OCI-M2 (cell line): ENCODE data around the gene PTEN.
A peak's percentile ranks its signal among the peaks of the same experiment; 100 is the strongest.
"Not testable (repeated sequence)": the region's sequence is repeated elsewhere in the genome, so short reads cannot be mapped to it uniquely, and the experiment has no call there.

ENCODE experiments used
- DNase-seq: peaks from one replicate; lab custom pipeline; 2025; ENCODE audit not compliant: unreplicated experiment; lab: John Stamatoyannopoulos, UW

Gene PTEN

DNA sequence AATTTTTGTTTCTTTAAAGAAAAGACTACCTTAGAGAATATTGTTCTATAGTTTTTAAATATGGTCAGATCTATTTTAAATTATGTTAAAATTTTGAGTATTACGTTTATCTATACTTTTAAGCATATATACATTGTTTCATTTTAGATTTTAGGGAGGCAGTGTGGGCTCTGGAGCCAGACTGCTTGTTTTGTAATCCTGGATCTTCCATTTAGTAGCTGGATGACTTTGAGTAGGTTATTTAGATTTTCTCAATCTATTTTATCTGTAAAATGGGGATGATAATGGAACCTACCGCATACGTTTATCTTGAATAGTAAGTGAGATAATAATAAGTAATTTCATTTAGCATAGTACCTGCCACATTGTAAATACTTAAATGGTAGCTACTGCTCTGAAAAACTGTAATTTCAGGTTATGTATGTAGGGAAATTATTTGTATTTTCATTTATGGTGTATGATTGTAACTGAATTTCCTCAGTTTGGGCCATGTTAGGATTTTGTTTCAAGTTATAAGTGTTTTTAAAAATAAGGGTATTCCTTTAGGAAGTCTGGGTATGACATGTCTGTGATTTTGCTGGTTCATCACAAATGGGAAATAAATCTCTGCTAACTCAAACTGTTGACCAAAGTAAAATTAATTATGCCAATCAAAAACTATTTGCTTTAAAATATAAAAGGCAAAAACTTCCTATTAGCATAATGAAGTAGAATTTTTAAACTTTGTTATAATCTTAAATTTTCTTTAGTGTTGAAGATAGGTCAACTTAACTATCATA is 6.5 kb downstream of the PTEN start:
- DNase-seq, result no peak

DNA sequence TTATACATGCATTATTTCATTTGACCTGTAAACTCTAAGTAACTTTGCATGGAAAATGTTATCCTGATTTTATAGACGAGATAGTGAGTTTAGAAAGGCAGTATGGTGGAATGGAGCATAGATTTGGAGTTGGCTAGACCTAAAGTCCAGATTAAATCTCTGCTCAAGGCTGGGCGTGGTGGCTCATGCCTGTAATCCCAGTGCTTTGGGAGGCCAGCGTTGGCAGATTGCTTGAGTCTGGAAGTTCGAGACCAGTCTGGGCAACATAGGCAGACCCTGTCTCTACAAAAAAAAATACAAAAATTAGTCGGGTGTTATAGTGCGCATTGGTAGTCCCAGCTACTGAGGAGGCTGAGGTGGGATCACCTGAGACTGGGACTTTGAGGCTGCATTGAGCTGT is 9.4 kb downstream of the PTEN start:
- no peak for DNase-seq

DNA sequence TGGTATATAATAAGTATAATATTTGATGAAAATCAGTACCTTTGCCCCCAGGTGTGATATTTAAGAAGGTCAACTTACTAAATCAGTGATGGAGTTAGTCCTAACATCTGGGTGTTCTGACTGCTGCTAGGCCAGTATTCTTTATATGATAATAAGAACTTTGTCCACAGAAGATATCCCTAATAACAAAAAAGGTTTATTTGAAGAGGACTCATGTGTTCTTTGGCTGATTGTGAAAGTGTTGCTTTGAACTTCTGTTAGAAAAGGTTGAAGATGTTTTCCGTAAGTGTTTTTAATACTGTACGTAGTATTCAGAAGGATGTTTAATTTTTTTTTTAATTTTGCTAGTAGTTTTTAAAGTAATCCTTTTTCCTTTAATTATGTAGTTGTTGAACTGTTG is 10.2 kb downstream of the PTEN start:
- no peak for DNase-seq

DNA sequence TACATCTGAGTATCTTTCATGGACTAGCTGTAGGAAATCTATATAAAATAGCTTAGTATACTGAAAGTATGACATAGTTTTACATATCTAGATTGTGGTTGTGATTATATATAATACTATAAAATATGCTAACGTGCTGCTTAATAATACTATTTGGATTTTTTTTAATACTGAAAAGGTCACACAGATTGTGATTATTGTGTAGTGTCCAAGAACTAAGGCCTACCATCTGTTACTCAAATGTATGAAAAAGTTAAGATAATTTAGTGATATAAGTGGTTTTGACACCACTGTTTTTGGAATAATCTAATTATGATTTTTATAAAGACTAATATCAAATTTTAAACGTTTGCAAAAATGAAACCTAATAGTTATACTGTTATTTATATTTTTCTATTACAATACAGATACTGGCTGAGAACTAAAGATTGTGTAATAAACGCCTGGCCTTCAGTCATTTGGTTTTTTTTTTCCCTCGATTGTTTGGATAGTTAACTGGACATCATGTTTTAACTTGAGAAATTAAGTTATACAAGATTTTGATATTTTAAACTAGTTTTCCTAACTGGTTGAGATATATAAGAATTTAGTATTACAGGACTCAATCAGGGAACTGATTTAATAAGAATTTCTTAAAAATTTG is 12.6 kb downstream of the PTEN start:
- no peak for DNase-seq

DNA sequence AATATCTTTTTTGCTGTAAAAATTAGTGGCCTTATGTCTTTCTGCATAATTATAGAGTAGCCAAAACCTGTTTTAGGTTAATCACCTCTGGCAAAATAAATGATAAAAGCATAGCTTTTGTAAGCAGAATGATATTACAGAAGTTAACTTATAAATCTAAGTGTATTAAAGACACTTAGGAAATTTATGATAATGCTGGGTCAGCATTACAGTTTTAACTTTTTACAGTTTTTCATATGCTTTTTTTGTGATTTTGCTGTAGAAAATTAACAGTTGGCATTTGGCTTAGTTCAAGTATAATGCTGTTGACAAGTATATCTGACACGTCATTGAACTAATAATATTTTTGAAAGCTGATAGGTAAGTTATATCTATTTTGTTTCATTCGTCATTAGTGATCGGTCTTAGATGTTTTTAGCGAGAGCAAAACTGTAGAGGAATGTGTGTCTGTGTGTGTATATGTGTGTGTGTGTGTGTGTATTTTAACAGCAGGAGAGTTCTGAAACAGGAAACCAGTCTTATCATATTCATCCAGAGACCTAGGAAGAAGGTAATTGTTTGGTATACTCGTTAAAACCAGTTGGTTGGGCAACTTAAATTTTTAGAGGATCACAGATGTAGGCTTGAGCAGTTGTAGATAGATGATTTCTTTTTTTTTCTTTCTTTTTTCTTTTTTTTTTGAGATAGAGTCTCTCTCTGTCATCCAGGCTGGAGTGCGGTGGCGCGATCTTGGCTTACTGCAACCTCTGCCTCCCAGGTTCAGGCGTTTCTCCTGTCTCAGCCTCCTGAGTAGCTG is 15.4 kb downstream of the PTEN start:
- peak; percentile 48 for DNase-seq

DNA sequence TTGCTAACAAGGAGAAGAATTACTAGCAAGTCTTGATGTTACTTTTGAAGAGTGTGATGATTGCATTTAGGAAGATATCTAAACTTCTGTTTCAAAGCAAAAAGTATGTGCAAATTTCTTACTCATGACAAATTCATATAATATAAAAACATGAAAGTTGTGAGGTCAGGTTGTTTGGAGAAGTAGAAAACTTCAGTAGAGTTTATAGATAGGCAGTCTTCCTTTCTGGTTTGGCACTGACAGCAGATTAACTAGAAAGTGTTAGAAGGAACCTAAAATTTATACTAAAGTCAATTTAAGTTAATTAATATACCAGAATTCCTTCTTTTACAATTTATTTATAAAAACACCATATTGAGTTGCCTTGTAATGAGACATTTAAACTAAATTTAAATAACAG is 16.9 kb downstream of the PTEN start:
- DNase-seq, result no peak

DNA sequence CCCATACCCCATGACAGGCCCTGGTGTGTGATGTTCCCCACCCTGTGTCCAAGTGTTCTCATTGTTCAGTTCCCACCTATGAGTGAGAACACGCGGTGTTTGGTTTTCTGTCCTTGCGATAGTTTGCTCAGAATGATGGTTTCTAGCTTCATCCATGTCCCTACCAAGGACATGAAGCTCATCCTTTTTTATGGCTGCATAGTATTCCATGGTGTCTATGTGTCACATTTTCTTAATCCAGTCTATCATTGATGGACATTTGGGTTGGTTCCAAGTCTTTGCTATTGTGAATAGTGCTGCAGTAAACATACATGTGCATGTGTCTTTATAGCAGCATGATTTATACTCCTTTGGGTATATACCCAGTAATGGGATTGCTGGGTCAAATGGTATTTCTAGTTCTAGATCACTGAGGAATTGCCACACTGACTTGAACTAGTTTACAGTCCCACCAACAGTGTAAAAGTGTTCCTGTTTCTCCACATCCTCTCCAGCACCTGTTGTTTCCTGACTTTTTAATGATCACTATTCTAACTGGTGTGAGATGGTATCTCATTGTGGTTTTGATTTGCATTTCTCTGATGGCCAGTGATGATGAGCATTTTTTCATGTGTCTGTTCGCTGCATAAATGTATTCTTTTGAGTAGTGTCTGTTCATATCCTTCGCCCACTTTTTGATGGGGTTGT is 18.1 kb downstream of the PTEN start:
- DNase-seq, result not testable (repeated sequence)

DNA sequence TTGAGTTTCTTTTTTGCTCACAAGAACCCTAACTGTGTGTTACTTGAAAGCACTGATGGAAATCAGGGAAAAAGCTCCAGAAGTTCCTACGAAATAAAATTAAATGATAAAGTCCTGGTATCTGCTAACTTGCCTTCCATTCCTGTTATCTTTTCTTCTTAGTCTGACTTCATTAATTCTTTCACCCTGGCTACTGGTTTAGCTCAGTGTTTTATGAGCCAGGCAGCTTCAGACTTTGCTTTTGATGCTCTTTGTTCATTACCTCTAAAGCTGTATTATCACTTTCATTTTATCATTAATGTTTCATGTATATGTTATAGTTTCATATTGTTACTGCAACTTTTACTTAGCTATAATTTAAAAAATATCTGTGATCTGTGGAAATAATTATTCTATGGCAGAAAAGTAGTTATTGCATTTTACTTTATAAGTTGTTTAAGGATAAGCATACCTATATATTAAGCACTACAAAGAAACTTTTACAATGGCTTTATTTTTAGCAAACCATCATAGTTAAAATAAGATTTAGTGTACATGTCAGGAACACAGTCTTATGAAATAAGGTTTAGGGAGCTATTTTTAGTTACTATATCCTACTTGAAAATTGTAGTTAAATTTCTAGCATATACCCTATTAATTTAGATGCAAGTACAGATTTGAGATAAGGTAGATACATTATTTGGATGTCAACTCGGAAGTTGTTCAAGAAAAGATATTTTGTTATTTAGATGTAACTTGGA is 19.3 kb downstream of the PTEN start:
- DNase-seq, result no peak

DNA sequence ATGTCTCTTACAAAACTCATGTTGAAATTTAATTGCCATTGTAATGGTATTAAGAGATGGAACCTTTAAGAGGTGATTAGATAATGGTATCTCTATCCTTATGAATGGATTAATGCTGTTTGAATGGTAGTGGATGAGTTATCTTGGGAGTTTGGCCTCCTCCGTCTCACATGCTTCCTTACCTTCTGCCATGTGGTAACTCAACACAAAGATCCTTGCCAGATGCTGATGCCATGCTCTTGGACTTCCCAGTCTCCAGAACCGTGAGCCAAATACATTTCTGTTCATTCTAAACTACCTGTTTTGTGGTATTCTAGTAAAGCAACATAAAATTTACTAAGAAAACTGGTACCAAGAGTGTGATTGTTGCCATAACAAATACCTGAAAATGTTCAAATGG is 23.2 kb downstream of the PTEN start:
- DNase-seq, result no peak

DNA sequence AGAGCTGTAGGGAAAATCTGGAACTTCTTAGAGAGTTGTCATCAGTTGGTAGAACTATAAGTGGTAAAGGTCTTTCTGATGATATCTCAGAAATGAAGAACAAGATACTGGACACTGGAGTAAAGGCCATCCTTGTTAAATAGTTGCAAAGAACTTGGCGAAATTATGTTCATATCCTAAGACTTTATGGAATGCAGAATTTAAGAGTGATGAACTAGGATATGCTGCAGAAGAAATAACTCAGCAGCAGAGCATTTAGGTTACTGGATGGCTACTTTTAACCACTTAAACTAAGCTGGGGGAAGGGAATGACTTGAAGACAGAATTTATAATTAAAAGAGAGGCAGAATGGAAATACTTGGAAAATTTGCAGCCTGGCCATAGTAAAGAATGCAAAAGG is 23.7 kb downstream of the PTEN start:
- no peak for DNase-seq

DNA sequence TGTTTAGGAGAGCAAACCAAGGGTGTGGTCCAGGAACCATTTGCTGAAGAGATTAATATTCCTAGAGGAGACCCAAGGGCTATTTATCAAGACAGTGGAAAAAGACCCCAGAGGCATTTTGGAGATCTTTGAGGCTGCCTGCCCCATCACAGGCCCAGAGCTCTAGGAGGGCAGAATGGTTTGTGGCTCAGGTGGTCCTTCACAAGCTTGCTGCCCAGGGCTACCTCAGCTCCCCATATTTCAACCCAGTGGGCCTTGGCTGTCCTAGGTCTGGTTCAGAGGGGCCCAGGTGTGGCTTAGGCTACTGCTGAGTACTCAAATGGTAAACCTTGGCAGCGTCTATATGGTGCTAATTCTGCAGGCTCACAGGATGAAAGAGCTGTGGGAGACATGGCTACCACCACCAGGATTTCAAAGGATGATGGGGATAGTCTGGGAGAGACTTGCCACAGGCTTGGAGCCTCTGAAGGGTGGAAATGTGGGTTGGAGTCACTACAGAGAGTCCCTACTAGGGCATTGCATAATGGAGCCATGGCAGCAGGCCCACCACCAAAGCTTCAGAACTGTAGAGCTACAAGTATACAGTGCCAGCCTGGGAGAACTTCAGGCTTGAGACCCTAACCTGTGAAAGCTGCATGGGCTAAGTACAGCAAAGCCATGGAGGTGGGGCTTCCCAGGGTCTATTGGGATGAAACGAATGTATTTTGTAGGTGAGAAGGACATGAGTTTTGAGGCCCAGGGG is 24.3 kb downstream of the PTEN start:
- no peak for DNase-seq

DNA sequence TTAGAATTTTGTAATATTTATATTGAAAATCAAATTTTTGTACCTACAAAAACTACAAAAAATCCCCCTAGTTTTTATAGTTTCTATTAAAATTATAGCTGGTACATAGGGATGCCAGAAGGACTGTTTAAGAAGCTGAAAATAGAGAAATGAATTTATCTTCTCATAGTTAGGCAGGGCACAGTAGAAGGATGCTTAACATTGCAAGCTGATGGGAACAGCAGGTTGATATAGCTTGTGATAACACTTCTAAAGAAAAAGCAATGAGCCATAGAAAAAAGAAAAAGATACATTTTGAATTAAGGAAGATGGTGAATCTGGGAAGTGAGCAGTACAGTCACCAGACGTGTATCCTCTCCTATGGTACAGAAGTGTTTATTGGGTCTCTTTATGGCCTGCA is 32.0 kb downstream of the PTEN start:
- no peak for DNase-seq

DNA sequence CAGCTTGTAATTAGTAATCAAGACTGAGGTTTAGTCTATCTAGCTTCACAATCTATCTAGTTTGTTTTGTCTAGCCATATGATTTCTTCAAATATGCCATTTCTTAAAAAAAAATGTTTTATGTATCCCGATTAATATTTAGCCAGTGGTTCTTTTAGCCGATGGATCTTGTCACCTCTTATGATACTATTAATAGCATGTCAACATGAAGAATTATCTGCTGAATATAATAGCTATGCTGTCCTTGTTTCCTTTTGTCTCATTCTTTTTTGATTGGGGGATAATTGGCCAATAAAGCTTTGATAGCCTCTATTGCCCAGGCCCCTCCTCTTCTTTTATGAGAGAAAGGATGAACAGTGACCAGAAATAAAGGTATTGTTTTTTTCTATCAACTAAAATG is 32.8 kb downstream of the PTEN start:
- DNase-seq, result no peak

DNA sequence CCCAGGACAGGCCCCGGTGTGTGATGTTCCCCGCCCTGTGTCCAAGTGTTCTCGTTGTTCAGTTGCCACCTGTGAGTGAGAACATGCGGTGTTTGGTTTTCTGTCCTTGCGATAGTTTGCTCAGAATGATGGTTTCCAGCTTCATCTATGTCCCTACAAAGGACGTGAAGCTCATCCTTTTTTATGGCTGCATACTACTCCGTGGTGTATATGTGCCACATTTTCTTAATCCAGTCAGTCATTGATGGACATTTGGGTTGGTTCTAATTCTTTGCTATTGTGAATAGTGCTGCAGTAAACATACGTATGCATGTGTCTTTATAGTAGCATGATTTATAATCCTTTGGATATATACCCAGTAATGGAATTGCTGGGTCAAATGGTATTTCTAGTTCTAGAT is 34.5 kb downstream of the PTEN start:
- DNase-seq, result not testable (repeated sequence)

DNA sequence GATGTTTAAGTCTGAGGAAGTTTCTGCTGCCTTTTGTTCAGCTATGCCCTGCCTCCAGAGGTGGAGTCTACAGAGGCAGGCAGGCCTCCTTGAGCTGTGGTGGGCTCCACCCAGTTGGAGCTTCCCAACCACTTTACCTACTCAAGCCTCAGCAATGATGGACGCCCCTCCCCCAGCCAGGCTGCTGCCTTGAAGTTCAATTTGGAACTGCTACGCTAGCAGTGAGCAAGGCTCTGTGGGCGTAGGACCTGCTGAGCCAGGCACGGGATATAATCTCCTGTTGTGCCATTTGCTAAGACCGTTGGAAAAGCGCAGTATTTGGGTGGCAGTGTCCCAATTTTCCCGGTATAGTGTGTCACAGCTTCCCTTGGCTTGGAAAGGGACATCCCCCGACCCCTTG is 40.0 kb downstream of the PTEN start:
- not testable (repeated sequence) for DNase-seq

DNA sequence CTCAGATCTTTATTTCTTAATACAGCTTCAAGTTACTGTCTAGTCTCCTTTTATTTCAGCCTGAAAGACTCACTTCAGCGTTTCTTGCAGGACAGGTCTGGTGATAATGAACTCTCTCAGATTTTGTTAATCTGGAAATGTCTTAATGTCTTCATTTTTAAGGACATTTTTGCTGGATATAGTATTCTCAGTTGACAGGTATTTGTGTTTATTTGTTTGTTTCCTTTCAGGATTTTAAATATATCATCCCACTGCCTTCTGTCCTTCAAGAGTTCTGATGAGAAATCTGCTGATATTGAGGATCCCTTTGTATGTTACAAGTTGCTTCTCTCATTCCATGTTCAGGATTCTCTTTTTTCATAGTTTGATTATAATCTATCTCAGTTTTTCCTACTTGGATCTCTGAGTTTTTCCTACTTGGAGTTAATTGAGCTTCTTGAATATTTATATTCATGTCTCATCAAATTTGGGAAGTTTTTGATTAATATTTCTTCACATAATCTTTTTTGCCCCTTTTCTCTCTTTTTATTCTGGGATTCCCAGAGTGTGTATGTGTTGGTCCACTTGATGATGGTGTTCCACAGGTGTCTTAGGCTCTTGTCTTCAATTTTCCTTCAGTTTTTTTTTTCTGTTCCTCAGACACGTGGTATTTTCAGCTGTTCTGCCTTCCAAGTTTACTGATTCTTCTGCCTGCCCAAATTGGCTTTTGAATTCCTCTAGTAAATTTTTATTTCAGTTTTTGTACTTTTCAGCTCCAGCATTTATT is 49.9 kb downstream of the PTEN start:
- no peak for DNase-seq

DNA sequence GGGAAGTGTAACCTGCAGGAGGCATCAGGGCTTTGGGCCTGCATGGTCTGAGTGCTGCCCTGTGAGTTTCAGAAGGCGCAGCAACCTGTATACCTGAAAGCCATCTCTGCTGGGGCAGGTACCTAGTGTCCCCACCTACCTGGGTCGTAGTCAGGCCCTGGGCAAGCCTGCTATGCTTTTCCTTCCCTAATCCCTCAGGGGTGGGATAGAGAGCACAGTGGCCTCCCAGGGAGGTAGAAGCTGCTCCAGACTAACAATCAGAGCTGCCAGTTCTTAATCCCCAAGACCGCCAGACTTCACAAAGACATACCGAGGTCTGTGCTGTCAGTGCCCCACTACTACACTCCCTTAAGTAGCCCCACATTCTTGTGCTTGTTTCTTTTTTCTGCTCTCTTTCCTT is 52.0 kb downstream of the PTEN start:
- no peak for DNase-seq

DNA sequence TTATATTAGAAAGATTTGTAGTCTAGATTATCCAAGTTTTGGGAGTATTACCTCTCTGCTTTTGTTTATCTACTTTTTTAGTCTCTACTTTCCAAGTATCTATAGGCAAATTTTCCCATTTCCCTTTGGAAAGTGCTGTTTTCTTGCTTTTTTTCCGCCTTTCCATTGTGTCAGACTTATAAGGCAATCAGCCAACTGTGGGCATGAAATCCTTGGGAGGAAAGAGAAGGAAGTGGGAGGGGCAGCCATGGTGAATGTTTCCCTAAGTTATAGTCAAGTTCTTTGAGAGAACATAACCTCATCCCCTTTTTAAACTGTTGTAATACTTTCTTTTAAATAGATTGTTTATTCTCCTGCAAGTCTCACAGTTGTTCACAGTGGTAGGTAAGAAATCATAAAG is 52.6 kb downstream of the PTEN start:
- no peak for DNase-seq

DNA sequence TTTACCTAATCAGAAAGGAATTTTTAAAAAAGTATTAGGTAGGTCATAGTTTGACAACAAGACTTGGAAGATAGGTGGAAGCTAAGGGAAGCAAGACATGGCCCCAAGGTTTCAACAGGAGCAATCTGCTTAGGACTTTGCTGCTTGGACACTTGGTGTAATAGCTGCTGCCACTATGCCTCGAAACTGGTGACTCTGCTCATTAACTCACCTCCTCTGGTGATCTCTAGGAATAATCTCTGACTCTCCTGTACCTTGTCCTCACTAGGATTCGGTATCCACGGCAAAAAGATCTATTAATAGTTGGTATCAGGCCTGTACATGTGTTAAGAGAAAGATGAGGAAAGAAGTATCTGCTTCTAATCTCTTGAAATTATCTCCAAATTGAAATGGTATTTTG is 53.1 kb downstream of the PTEN start:
- no peak for DNase-seq
